SK-N-SH treated with all-trans-retinoic acid at 6 μM for 48 hours (cell line): ENCODE measurements around the gene FN1.
"Not testable (repeated sequence)": the region's sequence is repeated elsewhere in the genome, so short reads cannot be mapped to it uniquely, and the experiment has no call there.

Experiments
- ARNTL ChIP-seq: fragments of 450-650 bp; formaldehyde crosslinking; IDR thresholded peaks from 2 replicates; pipeline ENCODE4 v1.5.0; 2020; ENCODE audit warnings: low read depth, mild to moderate bottlenecking, moderate library complexity, borderline replicate concordance
- BACH2 ChIP-seq: fragments of 250-450 bp; sonication (Bioruptor Pico); IDR thresholded peaks from 2 replicates; pipeline ENCODE4 v1.9.0; 2021; ENCODE audit warnings: mild to moderate bottlenecking, borderline replicate concordance
- PPARA ChIP-seq: fragments of 250-450 bp; sonication (Bioruptor Pico); IDR thresholded peaks from 2 replicates; pipeline ENCODE4 v1.5.0; 2020; ENCODE audit warnings: mild to moderate bottlenecking, borderline replicate concordance
- ZFP3 ChIP-seq: fragments of 250-450 bp; sonication (Bioruptor Pico); IDR thresholded peaks from 2 replicates; pipeline ENCODE4 v1.5.0; 2020; ENCODE audit warnings: mild to moderate bottlenecking, moderate library complexity
- ZFP30 ChIP-seq: fragments of 450-650 bp; formaldehyde crosslinking; IDR thresholded peaks from 2 replicates; pipeline ENCODE4 v1.5.0; 2022; ENCODE audit warnings: mild to moderate bottlenecking, moderate library complexity
- ZNF8 ChIP-seq: fragments of 450-650 bp; formaldehyde crosslinking; IDR thresholded peaks from 2 replicates; pipeline ENCODE4 v1.5.0; 2020; ENCODE audit warnings: mild to moderate bottlenecking, moderate library complexity
- TF ChIP-seq, protein P1 (sequence below): fragments of 250-450 bp; sonication (Bioruptor Pico); IDR thresholded peaks from 2 replicates; pipeline ENCODE4 v1.8.0; 2021; ENCODE audit warnings: low read depth, mild to moderate bottlenecking, moderate library complexity, borderline replicate concordance
- TF ChIP-seq, protein P2 (sequence below): fragments of 250-450 bp; sonication (Bioruptor Pico); IDR thresholded peaks from 2 replicates; pipeline ENCODE4 v1.5.0; 2020; ENCODE audit warnings: mild to moderate bottlenecking, moderate library complexity
- TF ChIP-seq, protein P3 (sequence below): fragments of 250-450 bp; sonication (Bioruptor Pico); IDR thresholded peaks from 2 replicates; pipeline ENCODE4 v1.8.0; 2020; ENCODE audit warnings: mild to moderate bottlenecking, moderate library complexity, borderline replicate concordance

DNA sequence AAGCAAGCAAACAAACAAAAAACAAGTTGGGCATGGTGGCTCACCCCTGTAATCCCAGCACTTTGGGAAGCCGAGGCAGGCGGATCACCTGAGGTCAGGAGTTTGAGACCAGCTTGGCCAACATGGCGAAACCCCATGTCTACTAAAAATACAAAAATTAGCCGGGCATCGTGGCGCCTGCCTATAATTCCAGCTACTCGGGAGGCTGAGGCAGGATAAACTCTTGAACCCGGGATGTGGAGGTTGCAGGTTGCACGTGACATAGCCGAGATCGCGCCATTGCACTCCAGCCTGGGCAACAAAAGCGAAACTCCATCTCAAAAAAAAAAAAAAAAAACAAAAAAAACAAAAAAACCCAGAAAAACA is 124.6 kb downstream of the FN1 start:
- not testable (repeated sequence) for TF ChIP-seq ZFP30 (CRISPR knock-in tag); BACH2; ZNF8; PPARA (CRISPR knock-in tag); ZFP3 (CRISPR knock-in tag); ARNTL (CRISPR knock-in tag)
- TF ChIP-seq, protein P1, sequence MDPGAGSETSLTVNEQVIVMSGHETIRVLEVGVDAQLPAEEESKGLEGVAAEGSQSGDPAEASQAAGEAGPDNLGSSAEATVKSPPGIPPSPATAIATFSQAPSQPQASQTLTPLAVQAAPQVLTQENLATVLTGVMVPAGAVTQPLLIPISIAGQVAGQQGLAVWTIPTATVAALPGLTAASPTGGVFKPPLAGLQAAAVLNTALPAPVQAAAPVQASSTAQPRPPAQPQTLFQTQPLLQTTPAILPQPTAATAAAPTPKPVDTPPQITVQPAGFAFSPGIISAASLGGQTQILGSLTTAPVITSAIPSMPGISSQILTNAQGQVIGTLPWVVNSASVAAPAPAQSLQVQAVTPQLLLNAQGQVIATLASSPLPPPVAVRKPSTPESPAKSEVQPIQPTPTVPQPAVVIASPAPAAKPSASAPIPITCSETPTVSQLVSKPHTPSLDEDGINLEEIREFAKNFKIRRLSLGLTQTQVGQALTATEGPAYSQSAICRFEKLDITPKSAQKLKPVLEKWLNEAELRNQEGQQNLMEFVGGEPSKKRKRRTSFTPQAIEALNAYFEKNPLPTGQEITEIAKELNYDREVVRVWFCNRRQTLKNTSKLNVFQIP (CRISPR knock-in tag): not testable (repeated sequence)
- TF ChIP-seq, protein P2, sequence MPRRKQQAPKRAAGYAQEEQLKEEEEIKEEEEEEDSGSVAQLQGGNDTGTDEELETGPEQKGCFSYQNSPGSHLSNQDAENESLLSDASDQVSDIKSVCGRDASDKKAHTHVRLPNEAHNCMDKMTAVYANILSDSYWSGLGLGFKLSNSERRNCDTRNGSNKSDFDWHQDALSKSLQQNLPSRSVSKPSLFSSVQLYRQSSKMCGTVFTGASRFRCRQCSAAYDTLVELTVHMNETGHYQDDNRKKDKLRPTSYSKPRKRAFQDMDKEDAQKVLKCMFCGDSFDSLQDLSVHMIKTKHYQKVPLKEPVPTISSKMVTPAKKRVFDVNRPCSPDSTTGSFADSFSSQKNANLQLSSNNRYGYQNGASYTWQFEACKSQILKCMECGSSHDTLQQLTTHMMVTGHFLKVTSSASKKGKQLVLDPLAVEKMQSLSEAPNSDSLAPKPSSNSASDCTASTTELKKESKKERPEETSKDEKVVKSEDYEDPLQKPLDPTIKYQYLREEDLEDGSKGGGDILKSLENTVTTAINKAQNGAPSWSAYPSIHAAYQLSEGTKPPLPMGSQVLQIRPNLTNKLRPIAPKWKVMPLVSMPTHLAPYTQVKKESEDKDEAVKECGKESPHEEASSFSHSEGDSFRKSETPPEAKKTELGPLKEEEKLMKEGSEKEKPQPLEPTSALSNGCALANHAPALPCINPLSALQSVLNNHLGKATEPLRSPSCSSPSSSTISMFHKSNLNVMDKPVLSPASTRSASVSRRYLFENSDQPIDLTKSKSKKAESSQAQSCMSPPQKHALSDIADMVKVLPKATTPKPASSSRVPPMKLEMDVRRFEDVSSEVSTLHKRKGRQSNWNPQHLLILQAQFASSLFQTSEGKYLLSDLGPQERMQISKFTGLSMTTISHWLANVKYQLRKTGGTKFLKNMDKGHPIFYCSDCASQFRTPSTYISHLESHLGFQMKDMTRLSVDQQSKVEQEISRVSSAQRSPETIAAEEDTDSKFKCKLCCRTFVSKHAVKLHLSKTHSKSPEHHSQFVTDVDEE (CRISPR knock-in tag): not testable (repeated sequence)
- TF ChIP-seq, protein P3, sequence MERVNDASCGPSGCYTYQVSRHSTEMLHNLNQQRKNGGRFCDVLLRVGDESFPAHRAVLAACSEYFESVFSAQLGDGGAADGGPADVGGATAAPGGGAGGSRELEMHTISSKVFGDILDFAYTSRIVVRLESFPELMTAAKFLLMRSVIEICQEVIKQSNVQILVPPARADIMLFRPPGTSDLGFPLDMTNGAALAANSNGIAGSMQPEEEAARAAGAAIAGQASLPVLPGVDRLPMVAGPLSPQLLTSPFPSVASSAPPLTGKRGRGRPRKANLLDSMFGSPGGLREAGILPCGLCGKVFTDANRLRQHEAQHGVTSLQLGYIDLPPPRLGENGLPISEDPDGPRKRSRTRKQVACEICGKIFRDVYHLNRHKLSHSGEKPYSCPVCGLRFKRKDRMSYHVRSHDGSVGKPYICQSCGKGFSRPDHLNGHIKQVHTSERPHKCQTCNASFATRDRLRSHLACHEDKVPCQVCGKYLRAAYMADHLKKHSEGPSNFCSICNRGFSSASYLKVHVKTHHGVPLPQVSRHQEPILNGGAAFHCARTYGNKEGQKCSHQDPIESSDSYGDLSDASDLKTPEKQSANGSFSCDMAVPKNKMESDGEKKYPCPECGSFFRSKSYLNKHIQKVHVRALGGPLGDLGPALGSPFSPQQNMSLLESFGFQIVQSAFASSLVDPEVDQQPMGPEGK (CRISPR knock-in tag): not testable (repeated sequence)
